ENCODE measurements around the gene DNALI1.

DNALI1 gene

GRCh38 chr1:37605061-37605650, 48.4 kb downstream of the DNALI1 start:
- no peak for DNase-seq

DNA sequence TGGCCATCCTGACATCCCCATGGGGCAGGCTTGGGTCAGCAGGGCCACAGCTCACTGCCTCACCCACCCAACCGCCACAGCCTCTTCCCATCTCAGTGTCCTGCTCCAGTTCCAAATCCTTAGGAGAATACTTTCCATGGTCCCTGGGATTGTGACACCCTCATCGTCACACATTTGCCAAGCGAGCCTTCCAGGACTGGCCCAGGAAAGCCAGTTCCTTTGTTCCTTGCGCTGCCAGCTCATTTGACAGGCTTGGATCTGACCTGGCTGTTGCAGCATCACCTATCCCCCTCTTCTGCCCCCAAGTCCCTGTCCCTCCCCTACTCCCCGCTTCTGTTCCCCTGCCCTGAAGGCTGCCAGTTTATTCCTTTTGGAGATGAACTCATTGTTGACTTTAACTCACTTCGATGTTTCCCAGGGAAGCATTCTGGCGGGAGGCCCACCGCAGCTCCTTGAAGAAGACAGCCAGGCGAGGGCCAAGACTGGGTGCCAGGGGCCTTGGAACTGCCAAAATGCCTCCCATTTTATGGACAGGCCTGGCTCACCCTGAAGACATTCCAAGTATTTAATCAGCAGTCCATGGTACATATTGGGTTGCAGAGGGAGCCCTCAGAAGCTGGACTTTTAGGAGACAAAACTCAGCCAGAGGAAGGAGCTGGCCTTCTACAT, 49.2 kb downstream of the DNALI1 start:
- DNase-seq: no peak

DNA sequence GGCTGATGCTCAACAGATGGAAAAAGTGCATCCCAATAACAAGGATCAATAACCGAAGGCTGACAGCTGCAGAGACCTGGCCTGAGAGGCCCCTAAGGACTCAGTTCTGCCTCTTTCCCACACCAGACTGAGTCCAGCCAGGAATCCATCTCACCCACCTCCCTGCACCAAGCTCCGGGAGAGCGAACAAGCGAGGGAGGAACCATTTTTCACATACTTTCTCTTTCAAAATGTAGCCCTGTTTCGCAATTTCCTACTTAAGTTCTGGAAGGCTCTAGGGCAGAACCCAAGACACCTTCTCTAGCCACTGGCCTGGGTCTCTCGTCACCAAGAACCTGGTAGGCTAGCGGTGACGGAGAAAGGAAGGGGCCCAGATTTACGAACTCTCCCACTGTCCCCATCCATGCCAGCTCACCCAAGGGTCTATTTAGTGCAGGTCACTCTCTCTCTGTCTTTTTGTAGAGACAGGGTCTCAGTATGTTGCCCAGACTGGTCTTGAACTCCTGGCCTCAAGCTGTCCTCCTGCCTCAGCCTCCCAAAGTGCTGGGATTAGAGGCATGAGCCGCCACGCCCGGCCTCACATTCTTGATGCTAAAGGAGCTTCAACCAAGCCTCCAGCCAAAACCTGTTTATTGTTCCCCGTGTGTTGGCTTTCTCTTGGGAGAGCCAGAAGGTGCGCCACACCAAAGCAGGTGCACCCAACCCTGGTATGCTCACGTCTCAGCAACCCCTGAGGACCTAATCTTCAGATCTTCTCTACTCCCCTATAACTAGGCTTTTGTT, 49.9 kb downstream of the DNALI1 start:
- DNase-seq: no peak

DNA sequence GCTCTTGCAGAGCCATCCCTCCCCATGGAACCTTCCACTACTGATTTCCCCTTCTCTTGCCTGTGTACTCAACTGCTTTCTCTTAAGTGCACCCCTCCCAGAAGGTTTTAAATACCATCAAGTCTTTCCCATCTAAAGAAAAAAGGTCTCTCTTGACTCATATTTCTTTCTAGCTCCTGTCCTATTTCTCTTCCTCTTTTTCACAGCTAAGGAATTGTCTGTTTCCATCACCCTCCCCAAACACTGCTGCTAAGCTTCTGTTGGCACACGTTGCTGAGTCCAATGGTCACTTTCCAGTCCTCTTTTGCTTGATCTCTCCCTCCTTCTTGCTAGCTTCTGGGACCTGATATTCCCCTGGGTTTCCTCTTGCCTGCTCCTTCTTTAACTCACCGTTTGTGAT, 52.3 kb downstream of the DNALI1 start:
- no peak for DNase-seq

DNA sequence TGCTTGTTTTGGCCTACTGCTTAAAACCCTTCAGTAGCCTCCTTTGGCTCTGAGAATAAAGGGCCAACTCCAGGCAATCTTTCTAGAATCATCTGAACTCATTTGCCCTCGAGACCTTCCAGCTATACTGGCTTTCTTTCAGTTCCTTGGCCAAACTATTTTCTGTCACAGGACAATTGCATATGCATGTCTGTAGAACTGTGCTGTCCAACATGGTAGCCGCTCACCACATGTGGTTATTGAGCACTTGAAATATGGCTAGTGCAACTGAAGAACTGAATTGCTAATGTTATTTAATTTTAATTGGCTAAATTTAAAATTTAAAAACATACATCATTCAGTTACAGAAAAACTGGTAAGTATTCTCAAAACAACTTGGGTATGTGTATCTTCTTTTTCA, 53.3 kb downstream of the DNALI1 start:
- DNase-seq: no peak

DNA sequence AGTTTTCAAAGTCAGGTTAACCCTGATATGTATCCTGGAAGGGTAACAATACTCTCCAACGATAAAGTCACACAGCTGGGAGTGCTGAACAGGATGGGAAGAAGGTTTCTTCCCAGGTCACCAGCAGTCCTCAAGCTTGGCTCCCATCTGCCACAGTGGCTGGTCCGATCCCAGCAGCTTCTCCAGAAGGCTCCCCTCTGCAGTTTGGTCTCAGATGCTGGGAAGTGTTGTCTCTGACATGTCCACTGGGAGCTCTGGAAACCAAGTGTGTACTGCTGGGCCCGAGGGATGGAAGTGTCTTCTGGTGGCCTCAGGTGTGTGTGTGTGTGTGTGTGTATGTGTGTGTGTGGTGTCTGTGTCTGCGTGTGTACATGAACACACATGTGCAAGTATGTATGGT, 55.4 kb downstream of the DNALI1 start:
- DNase-seq: no peak

- DNase-seq: no peak
Observed at GRCh38 chr1:37614105-37614504, 57.4 kb downstream of the DNALI1 start.

DNA sequence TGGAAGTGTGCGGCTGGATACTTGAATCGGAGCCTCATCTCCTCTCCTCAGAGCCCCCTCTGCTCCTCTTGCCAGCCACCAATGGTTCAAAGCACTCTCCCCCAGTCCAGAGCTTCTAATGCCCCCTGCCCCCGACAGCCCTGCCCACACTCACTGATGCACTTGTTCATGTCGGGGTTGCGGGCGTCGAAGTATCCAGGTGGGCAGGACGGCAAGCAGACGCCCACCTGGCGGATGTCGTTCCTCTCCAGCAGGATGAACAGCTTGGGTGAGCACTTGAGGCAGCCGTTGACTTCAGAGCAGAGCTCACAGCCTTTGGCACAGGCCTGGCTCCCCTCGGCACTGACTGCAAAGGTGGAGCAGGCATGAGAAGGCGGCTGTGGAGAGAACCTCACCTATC, 59.6 kb downstream of the DNALI1 start:
- no peak for DNase-seq

All from CD4-positive, alpha-beta T cell treated with Interleukin-17A for 4 hours (primary cell).